Stimulated activated CD4-positive, alpha-beta T cell treated with anti-CD3 and anti-CD28 coated beads, Interleukin-12 subunit alpha, Interleukin-12 subunit beta, amount 100 ng/mL, for 24 hours (primary cell): ENCODE measurements around the gene STX10.

ENCODE experiments used
- DNase-seq, 2 experiments: peaks; one replicate each; pipeline ENCODE4 v3.0.0-alpha.2; 2020; ENCODE audit warnings: low read depth in 2 of 2

STX10 gene

DNA sequence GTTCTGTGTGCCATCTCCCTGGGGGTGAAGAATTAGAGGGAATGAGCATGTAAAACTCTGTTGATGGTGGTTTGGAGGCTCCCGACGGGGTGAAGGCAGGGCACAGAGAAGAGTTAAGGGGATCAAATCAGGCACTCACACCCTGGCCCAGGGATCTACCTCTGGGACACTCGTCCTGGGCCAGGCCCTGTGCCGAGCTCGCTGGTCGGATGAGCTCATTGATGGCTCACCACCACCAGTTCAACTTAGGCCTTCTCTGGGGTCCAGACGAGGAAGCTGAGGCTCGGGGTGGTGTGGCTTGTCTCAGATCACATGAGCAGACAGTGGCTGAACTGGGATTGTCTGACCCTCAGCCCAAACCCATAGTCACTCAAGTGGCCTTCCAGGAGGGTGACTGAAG, 30.5 kb downstream of the STX10 start:
- DNase-seq, result no peak

DNA sequence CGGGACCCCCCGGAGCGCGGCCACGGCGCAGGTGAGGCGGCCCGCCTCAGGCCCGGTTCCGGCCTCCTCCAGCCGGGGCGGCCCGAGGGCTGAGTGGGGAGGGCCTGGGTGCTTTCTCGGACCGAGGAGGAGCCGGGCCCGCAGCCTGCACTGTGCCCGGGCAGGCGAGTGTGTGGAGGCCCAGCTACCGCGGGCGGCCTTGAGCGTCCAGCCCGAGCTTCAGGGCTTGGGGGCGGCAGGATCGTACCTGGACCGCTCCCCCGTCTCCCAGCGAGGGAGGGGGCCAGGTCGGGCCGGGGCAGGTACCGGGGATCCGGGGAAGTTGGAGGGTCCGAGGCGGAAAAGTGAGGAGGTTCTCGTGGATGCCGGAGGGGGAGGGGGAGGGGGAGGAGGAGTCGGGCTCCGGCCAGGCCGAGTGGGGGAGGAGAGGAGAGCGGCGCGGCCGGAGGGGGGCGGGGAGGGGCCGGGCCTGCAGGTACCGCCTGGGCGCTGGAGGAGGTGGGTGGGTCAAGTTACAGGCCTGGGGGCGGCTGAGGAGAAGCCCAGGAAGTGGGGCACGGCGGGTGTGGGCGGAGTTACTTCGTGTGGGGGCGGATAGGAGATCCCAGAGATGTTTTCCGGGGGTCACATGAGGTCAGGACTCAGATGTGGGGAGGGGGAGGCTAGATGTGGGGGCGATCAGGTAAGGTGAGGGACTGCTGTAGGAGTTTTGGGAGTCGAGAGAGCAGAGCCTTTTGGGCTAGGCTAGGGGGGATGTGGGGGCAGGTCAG, 31.6 kb downstream of the STX10 start:
- DNase-seq, result no peak

DNA sequence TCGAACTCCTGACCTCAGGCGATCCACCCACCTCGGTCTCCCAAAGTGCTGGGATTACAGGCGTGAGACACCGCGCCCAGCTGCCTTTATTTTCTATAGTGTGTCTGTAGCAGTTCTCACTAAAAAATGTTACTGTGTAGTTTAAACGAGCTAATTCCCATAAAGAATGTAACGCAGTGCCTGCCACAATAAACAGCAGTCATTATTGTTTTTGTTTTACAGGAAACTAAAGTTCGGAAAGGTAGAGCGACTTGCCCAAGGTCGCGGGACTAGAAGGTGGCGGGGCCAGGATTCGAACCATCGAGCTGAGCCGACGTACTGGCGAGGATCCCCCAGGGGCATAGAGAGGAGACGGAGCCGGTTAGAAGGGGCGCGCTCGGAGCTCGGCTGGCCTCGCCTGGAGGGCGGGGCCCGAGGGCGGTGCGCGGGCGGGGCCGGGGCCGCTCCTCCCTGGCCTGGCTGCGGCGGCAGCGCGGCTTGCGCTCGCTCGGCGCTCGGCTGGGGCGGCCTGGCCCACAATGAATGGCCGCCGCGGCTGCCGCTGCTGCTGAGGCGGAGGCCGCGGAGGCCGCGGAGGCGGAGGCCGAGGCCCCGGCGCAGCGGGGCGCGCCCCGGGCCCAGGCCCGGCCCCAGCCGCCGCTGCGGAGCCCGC, 32.3 kb downstream of the STX10 start, which contains the start of gene NACC1:
Gene NACC1, plus strand, starts transcription at position 493 of the 652 bp plus-strand sequence. CDS start 16,944 bp downstream, outside the sequence.
- peak; percentile 80 to 84 for DNase-seq

DNA sequence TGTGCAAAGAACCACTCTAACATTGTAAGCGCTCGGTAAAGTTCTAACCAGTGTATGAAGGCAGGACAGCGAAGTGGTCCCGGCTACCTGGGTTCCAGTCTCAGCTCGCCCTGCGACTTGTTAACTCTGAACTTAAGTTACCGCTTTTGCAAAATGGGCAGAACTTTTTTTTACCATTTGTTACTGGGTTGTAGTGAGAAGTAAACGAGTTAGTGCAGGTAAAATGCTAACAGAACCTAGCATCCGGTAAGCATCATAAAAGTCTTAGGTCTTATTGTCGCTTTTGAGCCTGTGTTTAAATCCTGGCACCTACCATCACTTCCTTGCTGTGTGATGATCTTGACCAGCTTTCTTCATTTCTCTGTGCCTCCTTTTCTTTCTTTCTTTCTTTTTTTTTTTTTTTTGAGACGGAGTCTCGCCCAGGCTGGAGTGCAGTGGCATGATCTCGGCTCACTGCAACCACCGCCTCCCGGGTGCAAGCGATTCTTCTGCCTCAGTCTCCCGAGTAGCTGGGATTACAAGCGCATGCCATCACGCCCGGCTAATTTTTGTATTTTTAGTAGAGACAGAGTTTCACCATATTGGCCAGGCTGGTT, 32.9 kb downstream of the STX10 start:
- DNase-seq, result no peak

DNA sequence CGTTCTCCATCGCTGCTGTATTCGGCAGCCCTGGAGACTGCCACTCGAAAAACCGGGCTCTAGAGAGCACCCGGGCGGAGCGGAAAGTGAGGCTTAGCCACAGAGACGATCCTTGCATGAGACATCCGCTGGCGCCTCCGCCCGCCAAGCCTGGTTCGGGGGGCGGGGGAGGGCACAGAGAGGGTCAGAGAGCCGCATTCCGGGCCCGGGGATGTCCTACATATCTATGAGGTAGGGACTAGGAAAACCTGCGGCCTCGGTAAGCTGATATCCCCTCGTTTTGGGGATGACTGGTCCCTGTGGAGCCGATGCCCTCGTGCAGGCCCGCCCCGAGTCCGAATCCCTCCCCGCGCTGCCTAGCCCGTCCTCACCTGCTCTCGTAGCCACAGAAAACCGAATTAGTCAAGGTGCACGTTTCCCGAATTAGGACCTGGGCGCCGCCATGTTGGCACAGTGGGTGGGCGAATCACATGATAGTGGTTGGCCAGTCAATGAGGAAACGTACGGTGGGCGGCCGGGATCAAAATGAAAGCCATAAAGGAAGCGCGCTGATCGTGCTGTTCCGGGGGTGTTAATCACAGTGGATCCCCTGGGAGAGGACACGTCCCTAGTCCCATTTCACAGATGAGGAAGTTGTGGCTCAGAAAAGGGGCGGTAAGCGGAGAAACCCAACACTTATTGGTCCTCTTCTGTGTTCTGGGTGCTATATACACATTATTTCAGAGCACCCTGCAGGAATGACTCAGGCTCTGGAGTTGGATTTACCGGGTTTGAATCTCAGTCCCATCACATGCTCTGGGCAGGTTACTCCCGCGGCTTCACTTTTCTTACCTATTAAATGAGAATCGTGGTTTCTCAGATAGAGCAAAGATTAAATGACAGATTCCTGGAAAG, 33.6 kb downstream of the STX10 start, which contains the start of gene TRMT1:
Gene TRMT1, minus strand, starts transcription at position 459 of the 894 bp plus-strand sequence. Its CDS starts 341 bp downstream, at position 118.
- DNase-seq, result peak; percentile 84 to 94

DNA sequence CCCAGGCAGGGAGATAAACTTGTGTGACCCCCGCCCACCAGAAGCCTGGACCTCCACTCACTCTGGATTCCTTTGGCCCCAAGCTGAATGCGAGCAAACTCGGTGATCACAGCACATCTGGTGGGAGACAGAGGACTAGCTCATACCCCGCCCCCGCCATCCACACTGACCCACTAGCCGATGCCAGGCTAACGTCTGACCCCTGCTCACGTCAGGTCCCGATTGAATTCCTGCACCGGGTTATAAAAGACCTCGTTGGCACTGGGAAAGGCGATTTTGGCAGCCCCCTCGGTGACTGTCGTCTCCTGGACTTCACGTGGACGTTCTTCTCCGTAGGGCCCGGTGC, 34.3 kb downstream of the STX10 start:
- no peak for DNase-seq

DNA sequence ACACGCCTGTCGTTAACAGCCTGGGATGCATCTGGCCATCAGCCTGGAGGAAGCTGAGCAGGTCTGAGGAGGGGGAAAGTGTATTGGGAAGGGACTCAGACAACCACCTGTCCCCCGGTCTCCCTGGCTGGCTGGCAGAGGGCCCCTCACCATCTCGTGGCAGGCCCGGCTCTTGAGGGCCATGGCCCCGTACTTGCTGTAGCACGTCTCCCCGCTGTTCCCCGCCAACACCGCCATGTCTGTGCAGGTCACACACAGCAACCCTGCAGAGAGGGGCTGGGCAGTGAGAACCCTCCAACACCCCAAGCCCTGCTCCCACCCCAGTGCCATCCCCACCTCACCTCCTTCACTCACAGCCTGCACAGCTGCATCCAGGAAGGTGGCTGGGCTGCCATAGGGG, 37.6 kb downstream of the STX10 start:
- no peak for DNase-seq

DNA sequence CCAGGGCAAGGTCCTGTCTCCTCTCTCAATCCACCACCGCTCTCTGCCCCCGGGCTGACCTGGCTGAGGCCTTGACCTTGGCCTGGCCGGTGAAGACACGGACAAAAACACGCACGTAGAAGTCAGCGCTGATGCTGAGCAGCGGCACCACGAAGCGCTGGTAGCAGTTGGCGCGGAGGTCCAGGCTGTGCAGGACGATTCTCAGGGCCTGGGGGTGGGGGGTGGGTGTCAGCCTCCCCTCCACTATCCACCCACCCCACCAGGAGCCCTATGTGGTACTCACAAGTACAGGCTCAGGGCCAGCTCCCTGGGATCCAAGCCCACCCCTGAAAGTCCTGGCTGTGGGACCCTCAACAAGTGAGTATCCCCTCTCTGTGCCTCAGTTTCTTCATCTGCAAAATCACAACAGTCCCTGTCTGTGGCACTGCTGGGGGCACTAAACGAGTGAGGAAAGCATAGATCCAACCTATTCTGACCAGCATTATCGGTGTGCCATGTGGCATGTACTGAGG, 40.0 kb downstream of the STX10 start:
- no peak for DNase-seq

DNA sequence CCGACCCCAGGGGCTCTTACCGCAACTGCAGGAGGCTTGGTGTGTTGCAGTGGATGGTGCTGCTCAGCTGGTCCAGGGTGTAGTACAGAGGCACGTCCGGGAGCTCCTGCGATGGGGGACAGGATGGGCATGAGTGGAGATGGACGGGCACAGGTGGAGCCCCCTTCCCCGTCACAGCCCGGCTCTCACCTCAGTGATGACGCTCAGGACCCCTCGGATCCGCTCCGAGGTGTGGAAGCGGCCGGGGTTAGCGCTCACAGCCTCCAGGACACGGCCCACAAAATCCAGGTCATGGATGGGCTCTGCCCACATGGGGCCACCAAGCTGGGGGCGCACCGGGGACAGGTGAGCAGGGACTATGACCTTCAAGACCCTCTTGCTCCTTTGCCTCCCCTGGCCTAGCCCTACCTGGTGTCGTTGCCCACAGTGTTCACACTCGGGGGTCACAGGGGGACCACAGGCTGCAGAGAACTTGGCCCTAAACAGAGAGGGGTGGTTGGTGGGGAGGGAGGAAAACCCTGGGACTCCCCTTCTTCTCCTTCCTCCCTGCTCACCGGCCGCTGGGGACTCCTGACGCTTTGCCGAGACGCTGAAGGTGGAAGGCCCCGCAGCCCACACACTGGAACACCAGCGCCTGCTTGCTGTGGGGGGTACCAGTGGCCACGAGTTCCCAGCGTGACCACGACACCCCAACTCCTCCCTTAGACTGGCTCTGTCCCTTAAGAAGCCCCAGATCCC, 40.6 kb downstream of the STX10 start:
- no peak for DNase-seq

DNA sequence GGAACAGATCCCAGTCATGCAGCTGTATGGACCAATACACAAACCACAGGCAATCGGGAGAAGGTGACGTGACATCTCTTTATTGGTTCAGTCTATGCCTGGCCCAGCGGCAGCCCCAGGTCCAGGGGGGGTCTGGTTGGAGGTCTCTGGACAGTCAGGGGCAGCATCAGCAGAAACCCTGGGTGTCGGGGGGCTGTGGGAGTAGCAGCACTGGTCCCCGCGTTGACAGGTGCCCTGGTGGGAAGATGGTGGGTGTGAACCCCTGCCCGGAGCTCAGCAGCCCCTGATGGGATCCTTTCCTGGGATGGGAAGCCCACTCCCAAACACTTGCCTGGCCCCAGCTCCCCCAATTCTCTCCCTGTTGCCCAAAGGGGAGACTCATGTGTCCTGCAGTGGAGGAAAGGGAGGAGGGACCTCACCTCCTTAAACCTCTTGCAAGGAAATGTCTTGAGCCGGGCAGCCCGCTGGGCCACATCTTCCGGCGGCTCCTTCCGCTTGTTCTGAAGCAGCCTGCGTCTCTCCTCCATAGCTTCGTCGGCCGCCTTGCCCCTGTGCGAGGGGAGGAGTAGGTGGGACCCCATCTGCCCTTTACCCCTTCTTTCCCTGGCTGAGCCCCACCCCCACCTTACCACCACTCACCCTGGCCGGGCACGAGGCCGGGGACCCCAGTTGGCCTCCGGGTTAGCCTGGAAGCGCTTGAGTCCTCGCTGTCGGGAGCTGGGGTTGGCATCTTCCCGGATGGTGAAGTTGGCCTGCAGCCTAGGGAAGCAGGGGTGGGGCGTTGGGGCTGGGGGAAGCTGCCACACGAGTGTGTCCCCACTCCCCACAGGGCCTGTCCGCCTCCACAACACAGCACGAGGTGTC, 45.1 kb downstream of the STX10 start:
- DNase-seq, result no peak

DNA sequence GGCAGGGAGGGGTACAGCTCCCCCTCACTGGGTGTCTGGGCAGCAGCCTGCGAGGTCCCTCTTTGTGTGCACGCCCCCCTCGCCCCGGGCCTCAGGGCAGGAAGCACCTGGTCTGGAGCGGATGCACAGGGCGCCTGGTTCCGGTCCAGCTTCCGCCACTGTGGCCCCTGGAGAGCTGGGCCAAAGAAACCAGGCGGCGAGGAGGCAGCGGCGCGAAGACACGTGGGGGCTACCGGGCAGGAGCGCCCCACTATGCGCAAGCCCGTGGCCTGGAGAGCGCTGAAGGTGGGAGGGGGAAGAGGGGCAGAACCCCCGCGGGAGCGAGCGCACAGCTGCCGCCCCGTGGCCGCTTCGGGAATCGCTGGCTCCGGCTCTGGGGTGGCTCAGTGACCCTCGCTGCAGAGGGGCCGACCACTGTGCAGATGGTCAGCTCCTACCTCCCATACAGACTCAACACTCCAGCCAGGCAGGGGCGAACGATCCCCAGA, 45.8 kb downstream of the STX10 start:
- DNase-seq, result no peak

DNA sequence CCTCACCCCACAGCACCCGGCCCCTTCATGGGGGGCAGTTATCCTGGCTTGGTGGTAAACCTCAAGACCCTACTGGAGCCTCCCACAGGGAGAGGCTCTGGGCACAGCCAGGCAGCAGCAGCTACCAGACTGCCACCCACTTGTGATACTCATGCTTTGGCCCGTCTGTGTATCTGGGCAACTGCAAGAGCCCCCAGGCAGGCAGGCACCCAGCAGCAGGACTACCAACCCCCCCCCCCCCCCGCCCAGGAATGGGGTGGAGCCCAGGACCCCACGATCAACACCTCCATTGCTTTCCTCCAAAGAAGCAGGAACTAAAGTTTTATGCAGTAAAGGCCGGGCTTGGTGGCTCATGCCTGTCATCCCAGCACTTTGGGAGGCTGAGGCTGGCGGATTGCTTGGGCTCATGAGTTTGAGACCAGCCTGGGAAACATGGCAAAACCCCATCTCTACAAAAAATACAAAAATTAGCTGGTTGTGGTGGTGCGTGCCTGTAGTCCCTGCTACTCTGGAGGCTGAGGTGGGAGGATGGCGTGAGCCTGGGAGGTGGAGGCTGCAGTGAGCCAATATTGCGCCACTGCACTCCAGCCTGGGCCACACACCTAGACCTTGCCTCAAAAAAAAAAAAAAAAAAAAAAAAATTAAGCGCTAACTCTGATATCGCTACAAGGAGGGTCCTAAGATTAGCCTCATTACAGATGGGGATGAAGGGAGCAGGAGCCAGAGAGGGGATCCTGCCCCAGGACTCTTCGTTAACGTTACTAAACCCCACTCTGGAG, 46.4 kb downstream of the STX10 start:
- DNase-seq, result no peak

DNA sequence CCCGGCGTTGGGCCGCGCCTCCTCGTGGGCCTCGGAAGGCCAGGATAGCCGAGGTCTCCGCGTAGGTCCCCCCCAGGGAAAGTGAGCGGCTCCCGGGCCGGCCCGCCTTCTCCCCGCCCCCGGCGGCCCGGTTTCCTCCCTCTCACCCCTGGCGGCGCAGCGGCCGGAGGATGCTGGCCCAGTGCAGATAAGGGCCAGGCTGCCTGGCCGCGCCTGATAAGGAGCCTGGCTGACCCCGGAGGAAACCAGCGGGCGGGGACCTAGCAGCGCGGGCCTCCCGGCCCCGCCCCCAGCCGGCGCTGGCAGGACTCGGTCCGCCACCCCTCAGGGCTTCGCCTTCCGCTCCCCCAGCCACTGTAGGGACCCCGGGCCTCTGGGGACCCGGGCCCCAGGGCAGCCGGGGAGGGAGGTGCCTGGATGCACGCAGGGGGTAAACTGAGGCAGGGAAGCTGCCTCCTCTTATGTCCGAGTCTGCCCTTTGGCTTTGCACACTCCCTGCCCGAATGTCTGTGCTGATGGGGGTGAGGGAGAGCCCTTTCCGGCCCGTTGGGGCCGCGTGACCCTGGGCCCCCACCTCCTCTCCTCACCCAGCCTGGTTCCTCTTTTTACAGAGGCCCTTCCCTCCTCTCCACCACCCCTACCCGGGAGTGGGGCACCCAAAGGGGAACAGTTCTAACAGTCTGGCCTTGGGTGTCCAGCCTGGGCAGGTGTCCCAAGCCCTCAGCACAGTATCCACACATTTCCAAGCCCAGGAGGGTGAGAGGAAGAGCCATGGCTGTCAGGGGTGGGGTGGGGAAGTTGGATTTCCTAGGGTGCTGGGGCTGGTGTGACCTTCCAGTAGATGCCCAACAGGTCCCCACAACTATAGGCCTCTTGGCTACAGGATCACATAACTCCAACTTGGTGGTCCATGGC, 47.3 kb downstream of the STX10 start, which contains the start of gene LYL1:
Gene LYL1, minus strand, starts transcription at position 193 of the 915 bp plus-strand sequence. CDS start 1,687 bp downstream, outside the sequence.
- no peak for DNase-seq

DNA sequence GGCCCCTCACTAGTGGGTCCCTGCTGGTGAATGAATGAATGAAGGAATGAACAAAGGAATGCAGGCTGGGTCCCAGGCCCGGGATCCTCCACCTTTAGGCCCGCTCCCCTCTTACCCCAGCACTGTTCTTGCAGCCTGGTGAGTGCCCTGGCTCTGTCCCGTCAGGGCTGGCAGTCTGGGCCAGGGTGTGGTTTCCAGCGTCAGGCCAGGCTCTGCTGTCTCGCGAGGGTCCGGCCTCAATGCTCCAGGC, 47.8 kb downstream of the STX10 start:
- no peak for DNase-seq

DNA sequence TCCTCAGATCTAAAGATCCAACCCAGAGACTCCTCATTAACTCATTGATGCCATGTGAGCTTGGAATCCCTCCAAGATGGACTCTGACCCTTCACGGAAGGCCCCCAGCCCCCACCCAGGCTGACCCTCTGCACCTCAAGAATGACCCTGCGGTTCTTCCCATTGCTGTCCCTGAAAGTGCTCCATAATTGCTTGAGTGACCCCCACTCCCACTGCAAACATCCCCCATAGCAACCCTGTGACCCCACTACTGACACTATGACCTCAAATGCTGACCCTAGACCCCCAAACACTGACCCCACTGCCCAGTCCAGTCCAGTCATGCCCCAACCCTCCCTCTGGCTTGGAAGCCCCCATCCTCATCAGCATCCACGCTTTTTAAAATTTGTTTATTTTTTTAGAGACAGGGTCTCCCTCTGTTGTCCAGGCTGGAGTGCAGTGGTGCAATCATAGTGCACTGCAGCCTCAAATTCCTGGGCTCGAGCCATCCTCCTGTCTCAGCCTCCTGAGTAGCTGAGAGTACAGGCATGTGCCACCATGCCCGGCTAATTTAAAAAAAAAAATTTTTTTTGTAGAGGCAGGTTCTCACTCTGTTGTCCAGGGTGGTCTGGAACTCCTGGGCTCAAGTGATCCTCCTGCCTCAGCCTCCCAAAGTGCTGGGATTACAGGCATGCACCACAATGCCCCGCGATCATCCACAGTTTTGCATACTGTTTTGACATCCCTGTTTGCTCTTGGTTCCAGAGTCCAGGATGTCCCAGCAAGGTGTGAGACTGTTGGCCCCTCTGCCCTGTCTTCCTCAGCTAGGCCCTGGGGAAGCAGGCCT, 48.4 kb downstream of the STX10 start:
- no peak for DNase-seq

DNA sequence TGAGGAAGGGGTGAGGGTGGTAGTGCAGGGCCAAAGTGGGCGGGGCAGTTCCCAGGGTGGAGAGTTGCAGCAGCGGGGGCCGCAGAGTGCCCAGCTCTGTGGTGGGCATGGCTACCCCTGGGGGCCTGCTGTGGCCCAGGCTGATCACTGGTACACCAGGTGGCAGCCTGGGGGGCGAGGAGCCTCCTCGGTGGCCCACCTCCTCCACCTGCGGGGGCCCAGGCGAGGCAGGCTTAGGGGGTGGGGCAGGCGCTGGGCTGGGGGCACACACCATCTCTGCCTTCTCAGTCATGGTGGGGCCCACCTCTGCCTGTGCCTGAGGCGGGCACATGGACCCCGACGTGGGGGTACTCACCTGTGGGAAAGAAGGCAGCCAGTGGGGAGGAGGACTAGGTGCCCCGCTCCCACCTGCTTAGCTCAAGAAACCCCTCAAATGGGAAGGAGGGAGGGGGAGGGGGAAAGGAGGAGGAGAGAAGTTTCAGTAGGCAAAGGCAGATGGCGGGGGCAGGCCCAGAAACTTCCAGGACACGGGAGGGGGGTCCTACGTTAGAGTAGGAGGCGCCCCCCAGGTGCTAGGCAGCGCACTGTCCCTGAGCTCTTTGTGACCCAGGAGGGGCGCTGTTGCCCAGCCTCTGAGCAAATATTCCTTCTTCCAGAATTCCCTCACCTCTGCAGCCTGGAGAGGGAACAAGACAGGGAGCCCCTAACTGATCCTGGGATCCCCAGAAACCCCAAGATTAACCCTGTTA, 49.2 kb downstream of the STX10 start:
- no peak for DNase-seq
